Breast epithelium (tissue), 3 donors: ENCODE results near the gene BACH2.

Source experiments
- POLR2A ChIP-seq: fragments of 450-650 bp; IDR thresholded peaks from one replicate; pipeline ENCODE4 v1.6.1; 2016; ENCODE audit warnings: antibody characterized with exemption, mild to moderate bottlenecking, moderate library complexity
- POLR2AphosphoS5 ChIP-seq, 3 donors: sonication (generic); formaldehyde crosslinking; IDR thresholded peaks; one replicate each; pipeline ENCODE4 v1.6.1; 2017; ENCODE audit warnings: antibody characterized with exemption in 3 of 3
- TF ChIP-seq, protein P1 (sequence below), 3 donors: fragments of 450-650 bp; IDR thresholded peaks; one replicate each; pipeline ENCODE4 v1.5.1; 2016 to 2017; ENCODE audit warnings: antibody characterized with exemption in 3 of 3, mild to moderate bottlenecking in 3 of 3, moderate library complexity in 3 of 3

DNA sequence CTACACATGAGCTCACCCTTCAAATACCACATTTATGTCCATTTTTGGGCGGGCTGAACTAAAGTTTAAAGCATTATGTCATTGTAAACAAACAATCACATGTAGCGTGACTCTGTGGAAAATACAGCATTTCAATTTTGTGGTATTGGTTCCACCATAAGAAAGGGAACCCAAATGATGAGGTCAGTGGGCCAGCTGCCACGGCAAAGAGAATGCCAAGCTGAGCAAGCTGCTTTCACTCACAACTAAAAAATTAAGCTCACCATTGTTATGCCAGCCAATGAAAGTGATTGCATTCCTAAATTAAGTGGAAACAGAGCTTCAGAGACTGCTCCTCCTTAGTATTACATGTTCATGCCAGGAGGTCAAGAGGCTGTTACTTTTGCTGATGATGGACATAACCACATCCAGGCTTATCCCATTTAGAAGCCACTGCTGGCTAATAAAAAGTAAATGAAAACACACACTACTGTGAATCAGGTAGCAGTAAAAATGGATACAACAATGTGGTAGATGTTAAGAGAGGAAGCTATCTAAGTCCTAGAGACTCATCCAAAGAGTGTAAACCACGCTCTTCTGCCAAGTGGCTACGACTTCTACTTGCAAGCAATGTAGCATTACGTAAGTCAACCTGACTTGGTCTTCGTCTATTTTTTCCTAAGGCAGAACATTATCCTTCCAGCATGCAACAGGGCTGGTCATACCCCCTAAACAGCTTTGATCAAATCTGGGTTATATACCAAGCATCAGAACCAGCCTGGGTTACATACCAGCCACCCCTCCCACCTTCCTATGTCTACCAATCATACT lies 164.8 kb downstream of the BACH2 start:
- no peak for TF ChIP-seq POLR2A
- TF ChIP-seq, protein P1, sequence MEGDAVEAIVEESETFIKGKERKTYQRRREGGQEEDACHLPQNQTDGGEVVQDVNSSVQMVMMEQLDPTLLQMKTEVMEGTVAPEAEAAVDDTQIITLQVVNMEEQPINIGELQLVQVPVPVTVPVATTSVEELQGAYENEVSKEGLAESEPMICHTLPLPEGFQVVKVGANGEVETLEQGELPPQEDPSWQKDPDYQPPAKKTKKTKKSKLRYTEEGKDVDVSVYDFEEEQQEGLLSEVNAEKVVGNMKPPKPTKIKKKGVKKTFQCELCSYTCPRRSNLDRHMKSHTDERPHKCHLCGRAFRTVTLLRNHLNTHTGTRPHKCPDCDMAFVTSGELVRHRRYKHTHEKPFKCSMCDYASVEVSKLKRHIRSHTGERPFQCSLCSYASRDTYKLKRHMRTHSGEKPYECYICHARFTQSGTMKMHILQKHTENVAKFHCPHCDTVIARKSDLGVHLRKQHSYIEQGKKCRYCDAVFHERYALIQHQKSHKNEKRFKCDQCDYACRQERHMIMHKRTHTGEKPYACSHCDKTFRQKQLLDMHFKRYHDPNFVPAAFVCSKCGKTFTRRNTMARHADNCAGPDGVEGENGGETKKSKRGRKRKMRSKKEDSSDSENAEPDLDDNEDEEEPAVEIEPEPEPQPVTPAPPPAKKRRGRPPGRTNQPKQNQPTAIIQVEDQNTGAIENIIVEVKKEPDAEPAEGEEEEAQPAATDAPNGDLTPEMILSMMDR (IDR thresholded peaks at IDR 0.05), result no peak
- no peak for TF ChIP-seq POLR2AphosphoS5 (IDR thresholded peaks at IDR 0.05)
